ENCODE results near the gene IPO5. TPM values are rescaled to one million over a fixed set of nuclear protein-coding genes. Genes with fewer than 3 reads are reported as not detected.

IPO5 gene
- total and polyA plus RNA-seq, 2 of the 4 experiments (the other 2 are of a cell fraction) = 89.2 to 270 TPM

GRCh38 chr13:97936036-97936435 is 17.4 kb upstream of the IPO5 start:
- POLR2A ChIA-PET (ENCODE audit: unreplicated experiment) = no interaction called here
- 33% methylated on average over 1 of the region's 3 CpGs; no CpG with 5 or more reads in 1 of the 2 experiments for WGBS, 2 experiments (ENCODE audit: extremely low coverage in 2 of 2, insufficient read length in 1 of 2)
- Histone ChIP-seq H3K23ac (ENCODE audit: low read depth, low read length) (no peak overlapping the region), H2BK15ac (ENCODE audit: low read depth, low read length) (no peak overlapping the region), H3K56ac (ENCODE audit: extremely low read depth, insufficient read depth, low read length) (no peak overlapping the region), H3K18ac (ENCODE audit: low read depth, low read length) (no peak overlapping the region), H3K9me1 (ENCODE audit: insufficient read depth, low read length) (no peaks in the 10 kb centered on the region), H3K27ac (ENCODE audit: insufficient read depth, low read length) (no peak overlapping the region), H3K79me1 (ENCODE audit: low read depth in 1 of 2, low read length in 2 of 2) (no peaks in the 10 kb centered on the region), H2AFZ (replicated peaks; ENCODE audit: low read length, poor library complexity) (no peak overlapping the region), H3K36me3 (ENCODE audit: control insufficient read depth, insufficient read depth, low read length) (no peaks in the 10 kb centered on the region), H3K9ac (ENCODE audit: low read depth, low read length) (no peak overlapping the region), H4K20me1 (ENCODE audit: insufficient read depth, low read length) (no peaks in the 10 kb centered on the region), H2AK5ac (ENCODE audit: low read depth, low read length) (no peak overlapping the region), H2AK9ac (replicated peaks; ENCODE audit: low read depth, low read length, poor library complexity) (no peak overlapping the region), H3K4me1 (ENCODE audit: control insufficient read depth, insufficient read depth, low read length) (no peaks in the 10 kb centered on the region), H4K5ac (ENCODE audit: low read depth, low read length) (no peak overlapping the region), H3K4me2 (ENCODE audit: low read depth, low read length) (no peak overlapping the region), H3K27me3 (ENCODE audit: control insufficient read depth, insufficient read depth, low read length) (no peaks in the 10 kb centered on the region), H4K8ac (ENCODE audit: low read depth in 2 of 2, low read length in 2 of 2) (no peak overlapping the region), H3K14ac (replicated peaks; ENCODE audit: low read depth, low read length) (no peak overlapping the region), H2BK20ac (ENCODE audit: low read depth, low read length) (no peak overlapping the region), H2BK120ac (ENCODE audit: low read depth, low read length) (no peak overlapping the region), H2BK5ac (ENCODE audit: low read depth, low read length, poor library complexity, severe bottlenecking) (no peak overlapping the region), H4K91ac (ENCODE audit: insufficient read depth, low read depth, low read length) (no peak overlapping the region), H3K4me3 (ENCODE audit: insufficient read depth, low read depth, low read length) (no peak overlapping the region), H3K9me3 (ENCODE audit: control insufficient read depth, insufficient read depth, low read length) (no peaks in the 10 kb centered on the region), H3K4ac (ENCODE audit: low read depth, low read length) (no peak overlapping the region)
- CTCF ChIA-PET = no interaction called here
- no peak for DNase-seq
- dilution Hi-C loops (cut with HindIII; ENCODE audit: low sequenced_read_pairs, unreplicated experiment) = no loop called here
- no peak for ATAC-seq (ENCODE audit: low read depth)
- in situ Hi-C loops (cut with MboI; ENCODE audit: low sequenced_read_pairs) = no loop called here
- no TSS peak for BruUV-seq (replicated peaks)
- no peak for TF ChIP-seq USF2 (IDR thresholded peaks at IDR 0.05; ENCODE audit: low read depth, low read length)
- TF ChIP-seq MAZ (IDR thresholded peaks at IDR 0.05; ENCODE audit: borderline replicate concordance, low read depth, low read length) = no peak
- no peak for TF ChIP-seq SMC3 (IDR thresholded peaks at IDR 0.05; ENCODE audit: low read depth, low read length)
- TF ChIP-seq MAFK (IDR thresholded peaks at IDR 0.05; ENCODE audit: low read depth, low read length) = no peak
- no peak for TF ChIP-seq CTCF (conservative IDR thresholded peaks at IDR 0.05; ENCODE audit: low read depth, low read length)
- TF ChIP-seq BHLHE40 (IDR thresholded peaks at IDR 0.05; ENCODE audit: low read depth, low read length) = no peak
- TF ChIP-seq NFE2L2 (IDR thresholded peaks at IDR 0.05; ENCODE audit: low read depth, low read length) = no peak
- intact Hi-C loops (cut with micrococcal nuclease) = no loop called here

Measured in IMR-90 (cell line).